ENCODE data around the gene PRKAR1B.

DNA sequence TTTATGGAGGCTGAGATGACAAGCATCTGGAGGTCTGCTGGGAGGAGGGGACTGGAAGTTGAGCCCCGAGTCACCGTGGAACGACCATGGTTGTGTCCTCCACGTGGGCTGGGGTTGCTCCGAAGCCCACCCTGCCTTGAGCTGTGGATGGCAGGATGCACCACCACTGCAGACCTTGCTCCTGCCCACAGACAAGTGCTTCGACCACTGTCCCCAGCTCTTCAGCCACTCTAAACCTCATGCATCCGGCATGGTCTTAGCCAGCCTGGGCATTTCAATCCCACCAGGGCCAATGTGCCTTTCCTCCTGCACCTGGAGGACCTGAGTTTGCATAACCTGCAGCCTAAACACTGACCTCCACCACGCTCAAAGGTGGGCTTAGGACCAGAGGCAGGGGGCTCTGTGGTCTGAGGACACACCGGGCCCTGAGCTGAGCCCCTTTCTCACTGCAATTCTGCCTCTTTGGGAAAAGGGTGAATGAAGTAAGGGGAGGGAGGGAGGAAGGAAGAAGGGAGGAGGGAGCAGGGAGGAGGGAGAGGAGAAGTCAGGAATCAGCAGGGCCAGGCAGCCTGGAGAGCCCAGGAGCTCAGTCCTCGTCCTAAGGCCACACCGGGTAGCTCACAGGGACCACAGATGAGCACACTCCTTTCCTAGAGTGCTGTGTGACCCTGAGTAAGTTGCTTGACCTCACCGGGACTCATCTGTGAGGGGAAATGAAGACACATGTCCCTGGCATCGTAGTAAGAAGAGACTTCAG, 45.4 kb downstream of the PRKAR1B start:
- TF ChIP-seq, protein P1, sequence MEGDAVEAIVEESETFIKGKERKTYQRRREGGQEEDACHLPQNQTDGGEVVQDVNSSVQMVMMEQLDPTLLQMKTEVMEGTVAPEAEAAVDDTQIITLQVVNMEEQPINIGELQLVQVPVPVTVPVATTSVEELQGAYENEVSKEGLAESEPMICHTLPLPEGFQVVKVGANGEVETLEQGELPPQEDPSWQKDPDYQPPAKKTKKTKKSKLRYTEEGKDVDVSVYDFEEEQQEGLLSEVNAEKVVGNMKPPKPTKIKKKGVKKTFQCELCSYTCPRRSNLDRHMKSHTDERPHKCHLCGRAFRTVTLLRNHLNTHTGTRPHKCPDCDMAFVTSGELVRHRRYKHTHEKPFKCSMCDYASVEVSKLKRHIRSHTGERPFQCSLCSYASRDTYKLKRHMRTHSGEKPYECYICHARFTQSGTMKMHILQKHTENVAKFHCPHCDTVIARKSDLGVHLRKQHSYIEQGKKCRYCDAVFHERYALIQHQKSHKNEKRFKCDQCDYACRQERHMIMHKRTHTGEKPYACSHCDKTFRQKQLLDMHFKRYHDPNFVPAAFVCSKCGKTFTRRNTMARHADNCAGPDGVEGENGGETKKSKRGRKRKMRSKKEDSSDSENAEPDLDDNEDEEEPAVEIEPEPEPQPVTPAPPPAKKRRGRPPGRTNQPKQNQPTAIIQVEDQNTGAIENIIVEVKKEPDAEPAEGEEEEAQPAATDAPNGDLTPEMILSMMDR (conservative IDR thresholded peaks at IDR 0.05 in 1 of 2, IDR thresholded peaks at IDR 0.05 in 1 of 2; ENCODE audit: extremely low read depth in 1 of 2, insufficient read depth in 1 of 2, low read depth in 1 of 2, low read length in 2 of 2) = no peak
- no peak for TF ChIP-seq EZH2 (IDR thresholded peaks at IDR 0.05; ENCODE audit: borderline replicate concordance, low read length)

All from mammary epithelial cell (primary cell).